Activated CD4-positive, alpha-beta T cell treated with anti-CD3 and anti-CD28 coated beads, Interleukin-2, amount 50 U/mL, for 4 hours (primary cell): ENCODE data around the gene UPP2.

Experiments used
- DNase-seq, 2 experiments: peaks; one replicate each; pipeline ENCODE4 v3.0.0-alpha.2; 2020

Gene UPP2

GRCh38 chr2:158142568-158143332 lies 41.1 kb downstream of the UPP2 start:
- no peak for DNase-seq

DNA sequence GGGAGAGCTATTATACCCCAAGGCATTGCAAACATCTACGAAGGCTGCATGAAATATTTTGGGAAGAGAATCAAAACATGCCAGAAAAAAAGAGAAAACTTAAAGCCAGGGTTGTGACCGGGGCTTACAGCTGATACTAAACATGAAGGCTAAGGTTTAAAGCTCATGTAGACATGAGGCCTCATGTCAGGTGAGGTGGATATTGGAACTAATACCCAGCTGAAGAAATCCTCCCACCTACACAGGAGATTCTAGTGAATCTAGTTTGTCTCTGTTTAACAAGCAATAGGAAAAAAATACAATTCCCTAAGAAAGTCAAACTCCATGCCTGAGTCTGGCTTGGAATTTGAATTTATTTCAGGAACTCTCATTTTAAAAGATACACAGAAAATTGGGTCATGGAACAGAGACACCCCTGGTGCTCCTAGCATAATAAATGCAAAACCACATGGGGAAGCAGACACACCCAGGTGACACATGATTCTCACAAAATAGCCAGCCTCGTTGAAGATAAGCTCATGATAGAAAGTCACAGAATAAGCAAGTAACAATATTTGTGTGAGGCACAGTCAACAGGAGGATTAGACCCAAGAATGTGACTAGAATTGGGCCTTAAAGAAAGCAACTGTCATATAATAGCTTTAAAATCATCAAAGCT lies 42.2 kb downstream of the UPP2 start:
- DNase-seq = no peak

DNA sequence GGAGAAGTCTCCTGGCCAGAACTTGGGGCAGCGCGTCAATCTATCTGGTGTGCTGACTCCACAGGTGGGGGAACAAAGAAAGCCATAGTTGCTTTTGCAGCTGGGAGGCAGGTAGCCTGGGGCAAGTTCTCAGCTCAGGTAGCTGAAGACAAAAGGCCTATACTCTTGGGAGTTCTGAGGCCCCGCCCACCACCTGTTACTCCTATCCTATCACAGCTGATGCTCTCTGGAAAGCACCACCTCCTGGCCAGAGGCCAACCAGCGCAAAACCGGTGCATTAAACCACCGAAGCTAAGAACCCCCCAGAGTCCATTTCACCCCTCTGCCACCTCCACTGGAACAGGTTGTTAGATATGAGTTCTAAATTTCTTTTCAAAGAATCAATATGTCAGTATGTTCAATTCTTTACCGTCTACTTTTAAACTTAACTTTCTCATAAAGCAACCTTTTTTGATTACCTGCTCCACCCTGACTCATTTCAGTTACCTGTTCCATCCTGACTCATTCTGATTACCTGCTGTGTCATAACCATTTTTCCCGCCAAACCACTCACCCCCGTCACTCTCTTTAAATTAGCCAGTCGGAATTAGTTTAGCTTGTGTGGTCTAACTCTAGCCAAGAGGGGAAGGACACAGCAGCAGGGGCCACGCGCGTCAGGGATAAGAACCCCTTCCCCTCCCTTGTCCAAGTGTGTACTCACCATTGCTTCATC lies 43.4 kb downstream of the UPP2 start:
- no peak for DNase-seq

DNA sequence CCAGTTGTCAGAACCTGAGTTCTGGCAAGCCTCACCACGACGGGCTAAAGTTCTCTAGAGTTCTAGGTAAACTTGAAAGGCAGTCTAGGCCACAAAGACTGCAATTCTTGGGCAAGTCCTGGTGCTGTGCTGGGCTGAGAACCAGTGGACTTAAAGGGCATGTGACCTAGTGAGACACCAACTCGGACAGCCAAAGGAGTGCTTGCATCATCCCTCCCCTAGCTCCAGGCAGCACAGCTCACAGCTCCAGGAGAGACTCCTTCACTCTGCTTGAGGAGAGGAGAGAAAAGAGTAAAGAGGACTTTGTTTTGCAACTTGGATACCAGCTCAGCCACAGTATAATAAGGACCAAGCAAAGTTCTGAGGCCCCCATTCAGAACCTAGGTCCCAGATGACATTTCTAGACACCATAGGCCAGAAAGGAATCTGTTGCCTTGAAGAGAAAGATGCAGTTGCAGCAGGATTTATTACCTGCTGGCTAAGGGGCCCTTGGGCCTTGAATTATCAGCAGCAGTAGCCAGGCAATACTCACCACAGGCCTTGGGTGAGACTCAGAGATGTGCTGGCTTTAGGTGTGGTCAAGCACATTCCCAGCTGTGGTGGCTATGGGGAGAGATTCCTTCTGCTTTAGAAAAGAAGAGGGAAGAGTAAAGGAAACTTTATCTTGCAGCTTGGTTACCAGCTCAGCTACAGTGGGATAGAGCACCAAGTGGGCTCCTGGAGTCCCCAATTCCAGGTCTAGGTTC lies 51.8 kb downstream of the UPP2 start:
- no peak for DNase-seq

GRCh38 chr2:158154596-158154995 lies 52.9 kb downstream of the UPP2 start:
- DNase-seq = no peak

- no peak for DNase-seq
Measured at GRCh38 chr2:158172719-158173118, 71.0 kb downstream of the UPP2 start.

GRCh38 chr2:158174495-158174894 lies 72.8 kb downstream of the UPP2 start:
- DNase-seq = no peak

GRCh38 chr2:158174956-158175355 lies 73.3 kb downstream of the UPP2 start:
- DNase-seq = no peak

- no peak for DNase-seq
Measured at GRCh38 chr2:158178646-158179045, 77.0 kb downstream of the UPP2 start.

DNA sequence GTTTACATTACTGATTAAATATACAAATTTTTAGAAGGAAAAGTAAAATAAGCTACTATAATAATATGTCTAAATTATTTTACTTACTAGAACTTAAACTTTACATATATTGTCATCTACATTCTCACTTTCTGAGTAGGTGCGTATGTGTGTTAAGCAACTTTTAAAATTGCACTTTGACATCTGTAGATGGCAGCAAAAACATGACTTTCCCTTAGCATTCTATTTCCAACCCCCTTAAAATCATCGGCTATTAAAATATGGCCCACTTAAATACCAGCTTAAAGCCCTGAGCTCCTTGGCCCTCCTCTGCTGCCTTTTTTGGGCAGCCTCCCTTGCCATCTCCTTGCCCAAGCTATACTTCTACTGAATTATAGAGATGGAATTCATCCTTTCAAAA lies 78.0 kb downstream of the UPP2 start:
- DNase-seq = no peak

- DNase-seq = no peak
Measured at GRCh38 chr2:158181171-158181570, 79.5 kb downstream of the UPP2 start.

GRCh38 chr2:158182676-158183295 lies 81.1 kb downstream of the UPP2 start:
- no peak for DNase-seq

- no peak for DNase-seq
Measured at GRCh38 chr2:158184001-158184400, 82.3 kb downstream of the UPP2 start.

DNA sequence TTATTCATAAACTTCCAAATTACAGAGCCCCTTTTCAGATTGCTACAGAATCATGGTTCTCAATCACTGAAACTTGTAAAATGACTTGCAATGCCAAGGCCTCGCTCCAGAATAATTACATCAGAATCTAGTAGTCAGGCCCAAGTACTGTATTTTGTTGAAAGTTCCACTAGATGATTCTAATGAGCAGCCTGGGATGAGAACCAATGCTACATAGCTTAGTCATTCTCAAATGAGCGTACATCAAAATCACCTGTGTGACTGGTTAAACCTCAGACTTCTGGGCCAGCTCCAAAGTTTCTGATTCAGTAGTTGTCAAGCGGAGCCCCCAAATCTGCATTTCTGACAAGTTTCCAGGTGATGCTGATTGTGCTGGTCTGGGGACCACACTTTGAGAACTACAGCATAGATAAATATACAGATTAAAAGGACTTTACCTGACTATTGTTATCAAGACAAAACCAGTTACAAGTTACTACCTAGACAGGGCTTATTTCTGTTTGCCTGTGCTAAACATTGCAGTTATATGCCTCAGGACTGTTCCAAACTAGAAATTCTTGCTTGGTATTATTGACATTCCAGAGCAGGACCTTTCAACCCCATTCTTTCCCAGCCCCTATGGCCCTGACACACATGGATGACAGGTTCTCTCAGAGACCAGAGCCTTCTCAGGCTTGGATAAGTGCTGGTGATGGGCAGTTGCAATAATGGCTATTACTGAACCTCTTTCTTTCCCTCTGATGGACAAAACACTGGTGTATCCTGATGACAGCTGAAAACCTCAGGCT lies 83.1 kb downstream of the UPP2 start:
- DNase-seq = no peak
